Common myeloid progenitor, CD34-positive (primary cell): ENCODE measurements around the gene GPANK1.

ENCODE experiments used
- CTCF ChIA-PET: fragments of 350-600 bp; sonication (Branson Sonifier 250); formaldehyde crosslinking; loops from one replicate; lab custom pipeline; 2021; ENCODE audit warnings: antibody characterized with exemption; lab: Charles Lee
- POLR2A ChIA-PET: fragments of 350-600 bp; sonication (Branson Sonifier 250); formaldehyde crosslinking; loops from one replicate; lab custom pipeline; 2021; ENCODE audit warnings: antibody characterized with exemption; lab: Charles Lee
- DNase-seq, 3 donors: peaks; one replicate each; pipeline versions ENCODE4 v3.0.0 to v3.0.0-alpha.2; 2013
- H3K27ac ChIP-seq, 2 experiments: 1 replicate in 1 of 2; 2 replicates in 1 of 2; pipeline ENCODE4 v1.7.0; 2013; ENCODE audit warnings: inconsistent platforms in 2 of 2, low read length in 2 of 2, mild to moderate bottlenecking in 2 of 2, low read depth in 1 of 2, moderate library complexity in 1 of 2; ENCODE audit not compliant: severe bottlenecking in 2 of 2, insufficient read depth in 1 of 2, poor library complexity in 1 of 2
- H3K27me3 ChIP-seq, 5 experiments: replicated peaks in 2 of 5; 1 replicate in 3 of 5; 2 replicates in 2 of 5; pipeline versions ENCODE4 v1.6.1 to v1.7.0; 2013; ENCODE audit warnings: low read length in 4 of 5, mild to moderate bottlenecking in 2 of 5, moderate library complexity in 2 of 5, inconsistent platforms in 1 of 5; ENCODE audit not compliant: insufficient read depth in 5 of 5, control insufficient read depth in 4 of 5
- H3K36me3 ChIP-seq, 4 experiments: 1 replicate in 2 of 4; 2 replicates in 2 of 4; pipeline versions ENCODE4 v1.6.1 to v1.7.0; 2013; ENCODE audit warnings: low read length in 3 of 4, control low read depth in 1 of 4, mild to moderate bottlenecking in 1 of 4; ENCODE audit not compliant: control insufficient read depth in 4 of 4, insufficient read depth in 4 of 4
- H3K4me1 ChIP-seq, 4 experiments: 1 replicate in 3 of 4; 2 replicates in 1 of 4; pipeline versions ENCODE4 v1.6.1 to v1.7.1; 2013; ENCODE audit warnings: low read length in 3 of 4, mild to moderate bottlenecking in 3 of 4, control low read depth in 1 of 4, inconsistent platforms in 1 of 4, moderate library complexity in 1 of 4; ENCODE audit not compliant: control insufficient read depth in 4 of 4, insufficient read depth in 4 of 4; ENCODE audit errors: control extremely low read depth in 1 of 4
- H3K4me3 ChIP-seq, 7 experiments: 1 replicate in 4 of 7; 2 replicates in 3 of 7; pipeline versions ENCODE4 v1.5.1 to v1.7.0; 2013; ENCODE audit warnings: mild to moderate bottlenecking in 7 of 7, low read length in 6 of 7, moderate library complexity in 6 of 7, inconsistent platforms in 2 of 7, low read depth in 2 of 7, control low read depth in 1 of 7; ENCODE audit not compliant: insufficient read depth in 4 of 7, control insufficient read depth in 1 of 7; ENCODE audit errors: extremely low read depth in 1 of 7
- H3K9me3 ChIP-seq, 5 experiments: 1 replicate in 4 of 5; 2 replicates in 1 of 5; pipeline versions ENCODE4 v1.6.1 to v1.7.1; 2013; ENCODE audit warnings: low read length in 4 of 5, mild to moderate bottlenecking in 2 of 5, inconsistent platforms in 1 of 5, low read depth in 1 of 5, moderate library complexity in 1 of 5; ENCODE audit not compliant: control insufficient read depth in 4 of 5, insufficient read depth in 2 of 5; ENCODE audit errors: control extremely low read depth in 1 of 5
- WGBS: methylation state at CpG from one replicate; pipeline ENCODE4 v1.1.5; 2013; ENCODE audit not compliant: insufficient coverage; 5-methylcytosine and 5-hydroxymethylcytosine counted together

Gene GPANK1

GRCh38 chr6:31614684-31615578, 49.9 kb downstream of the GPANK1 start, which contains the start of gene AIF1:
TSS of gene AIF1 (plus strand) at chr6:31615234. CDS start at chr6:31615330, 96 bp downstream.
- Histone ChIP-seq H3K27me3 (no peaks in the 10 kb centered on the region), H3K36me3 (peaks cover 0 to 8% (median 0%) of the 10 kb centered on the region in 4 experiments), H3K9me3 (no peaks in the 10 kb centered on the region), H3K4me1 (peaks cover 22 to 61% (median 53%) of the 10 kb centered on the region in 4 experiments), H3K27ac (peak within 1 kb of the TSS; percentile 87 to 91), H3K4me3 (peak within 1 kb of the TSS; percentile 46 to 90 (median 83))
- CTCF ChIA-PET = interaction anchor here (0.5 to 13.1 kb wide), 10 partner anchors 8 to 244 kb away, joined by 3 to 142 read pairs (median 4); partner anchors contain the start of genes LST1 and NCR3
- 9% methylated on average over 5 of the region's 6 CpGs for WGBS
- peak in 2 of 3 donors; percentile 47 to 54 for DNase-seq
- POLR2A ChIA-PET = interaction anchor here (1.0 to 2.0 kb wide), 3 partner anchors 37 to 198 kb away, joined by 3 to 9 read pairs (median 4); partner anchors contain the start of gene BAG6

- no peak for DNase-seq
- Histone ChIP-seq H3K27me3 (no peaks in the 10 kb centered on the region), H3K4me3 (peak overlapping the region in 3 of 7 experiments; percentile 37 to 90 (median 85)), H3K9me3 (no peaks in the 10 kb centered on the region), H3K4me1 (peaks cover 20 to 60% (median 55%) of the 10 kb centered on the region in 4 experiments), H3K36me3 (peaks cover 0 to 8% (median 0%) of the 10 kb centered on the region in 4 experiments), H3K27ac (peak overlapping the region; percentile 29 to 91)
- WGBS = 63% methylated on average over 3 of the region's 8 CpGs
- ChIA-PET POLR2A (interaction anchor here (2.0 kb wide), 1 partner anchor 55 kb away, joined by 4 read pairs; no protein-coding TSS in a partner anchor), CTCF (interaction anchor here (1.2 to 13.1 kb wide), 8 partner anchors 10 to 116 kb away, joined by 3 to 142 read pairs (median 5); partner anchors contain the start of genes LTB, MICB and NCR3)
Measured at GRCh38 chr6:31614075-31614619, 50.6 kb downstream of the GPANK1 start.
